Ramos (cell line): ENCODE results near the gene PNPLA1.

ENCODE experiments used
- in situ Hi-C: fragments of 300-500 bp; cut with MboI; formaldehyde crosslinking; loops from one replicate; pipeline ENCODE4 v1.14.3; 2022; ENCODE audit warnings: low sequenced_read_pairs; ENCODE audit not compliant: unreplicated experiment

PNPLA1 gene

GRCh38 chr6:36350681-36351571, 81.1 kb downstream of the PNPLA1 start:
- in situ Hi-C loops, result no loop called here

- in situ Hi-C loops, result no loop called here
These were observed 82.8 kb downstream of the PNPLA1 start for GRCh38 chr6:36352477-36353157.

GRCh38 chr6:36353411-36353915, 83.6 kb downstream of the PNPLA1 start:
- in situ Hi-C loops, result no loop called here

GRCh38 chr6:36355819-36356218, 86.0 kb downstream of the PNPLA1 start:
- in situ Hi-C loops, result loop anchor here (5.0 kb wide), 1 partner anchor 329 kb away; the partner anchor contains the start of gene MAPK14

- in situ Hi-C loops, result loop anchor here (5.0 kb wide), 1 partner anchor 331 kb away; the partner anchor contains the start of gene MAPK14
These were observed 88.0 kb downstream of the PNPLA1 start for GRCh38 chr6:36357872-36358225.
